Memory B cell (primary cell): ENCODE data around the gene WRAP73.

Source experiments
- ATAC-seq: fragments of 150-1000 bp; cut with Tn5 transposase; 2 replicates; pipeline ENCODE4 v1.10.0; 2021; ENCODE audit warnings: low read depth, mild to moderate bottlenecking, moderate library complexity
- DNase-seq, 2 donors: peaks; one replicate each; pipeline ENCODE4 v3.0.0; 2022; ENCODE audit warnings: low spot score in 2 of 2
- H3K27ac Mint-ChIP-seq: one replicate; pipeline ENCODE4 v1.8.0; 2022; ENCODE audit warnings: mild to moderate bottlenecking, moderate library complexity, mixed read lengths
- H3K27me3 Mint-ChIP-seq: one replicate; pipeline ENCODE4 v1.8.0; 2022; ENCODE audit warnings: mixed read lengths
- H3K36me3 Mint-ChIP-seq: one replicate; pipeline ENCODE4 v1.8.0; 2022; ENCODE audit warnings: mild to moderate bottlenecking, mixed read lengths
- H3K4me1 Mint-ChIP-seq: one replicate; pipeline ENCODE4 v1.8.0; 2022; ENCODE audit warnings: mixed read lengths
- H3K4me3 Mint-ChIP-seq: one replicate; pipeline ENCODE4 v1.8.0; 2022; ENCODE audit warnings: mild to moderate bottlenecking, moderate library complexity, mixed read lengths
- H3K9me3 Mint-ChIP-seq: one replicate; pipeline ENCODE4 v1.8.0; 2022; ENCODE audit warnings: mixed read lengths

WRAP73 gene

DNA sequence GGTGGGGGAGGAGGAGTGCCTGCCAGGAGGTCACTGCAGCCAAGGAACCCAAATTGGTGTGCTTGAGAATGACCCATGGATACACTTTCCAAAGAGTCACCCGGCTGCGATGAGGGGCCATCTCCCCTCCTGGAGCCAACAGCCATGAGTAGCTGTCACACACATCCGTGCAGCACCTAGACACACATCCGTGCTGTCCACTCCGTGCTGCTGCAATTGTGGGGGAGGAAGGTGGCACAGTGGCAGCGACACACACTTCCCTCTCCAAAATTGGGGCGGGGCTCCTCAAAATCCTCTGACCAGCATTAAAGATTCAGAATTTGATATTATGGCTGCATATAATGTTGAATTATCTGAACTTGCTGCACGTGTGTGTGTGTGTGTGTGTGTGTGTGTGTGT, 18.2 kb upstream of the WRAP73 start:
- Mint-ChIP-seq H3K4me3 (peak overlapping the region; percentile 46), H3K4me1 (peaks cover 50% of the 10 kb centered on the region)

DNA sequence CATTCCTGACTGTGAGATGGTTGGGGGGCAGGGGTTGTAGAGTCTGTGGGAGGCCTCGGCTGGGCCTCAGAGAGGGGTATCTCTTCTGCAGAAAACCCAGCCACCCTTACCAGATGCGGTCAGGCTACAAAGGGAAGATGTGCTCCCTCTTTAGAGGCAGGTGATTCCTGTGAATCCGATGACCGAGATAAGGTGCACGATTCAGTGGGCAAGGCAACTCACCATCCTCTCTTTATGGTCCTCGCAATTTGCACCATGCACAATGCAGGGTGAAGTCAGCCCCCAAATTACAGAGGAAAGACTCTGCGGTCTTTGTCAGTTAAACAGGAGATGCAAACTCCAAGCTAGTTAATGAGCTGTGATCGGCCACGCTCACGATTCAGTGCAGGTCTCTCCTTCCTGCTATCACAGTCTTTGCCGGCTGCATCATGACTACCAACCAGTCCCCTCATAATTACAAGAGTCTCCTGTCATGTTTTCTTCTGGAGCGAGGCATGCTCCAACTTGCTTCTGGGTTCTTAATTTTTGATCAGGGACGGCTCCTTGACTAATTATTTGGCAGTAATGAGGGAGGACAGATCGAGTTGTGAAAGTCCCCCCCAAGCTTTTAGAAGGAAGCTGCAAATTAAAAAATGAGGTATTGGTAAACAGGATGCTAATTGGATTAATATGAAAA, 14.9 kb upstream of the WRAP73 start:
- Mint-ChIP-seq H3K4me1 (peaks cover 35% of the 10 kb centered on the region), H3K27me3 (no peaks in the 10 kb centered on the region), H3K36me3 (no peaks in the 10 kb centered on the region), H3K4me3 (peak overlapping the region; percentile 61), H3K9me3 (no peaks in the 10 kb centered on the region), H3K27ac (peak overlapping the region; percentile 94)
- no peak for ATAC-seq
- no peak for DNase-seq

More for the DNA sequence above, 18.2 kb upstream of the WRAP73 start:
- no peak for DNase-seq
- Mint-ChIP-seq H3K9me3 (no peaks in the 10 kb centered on the region), H3K27me3 (no peaks in the 10 kb centered on the region), H3K27ac (peak overlapping the region; percentile 94), H3K36me3 (no peaks in the 10 kb centered on the region)
- no peak for ATAC-seq

DNA sequence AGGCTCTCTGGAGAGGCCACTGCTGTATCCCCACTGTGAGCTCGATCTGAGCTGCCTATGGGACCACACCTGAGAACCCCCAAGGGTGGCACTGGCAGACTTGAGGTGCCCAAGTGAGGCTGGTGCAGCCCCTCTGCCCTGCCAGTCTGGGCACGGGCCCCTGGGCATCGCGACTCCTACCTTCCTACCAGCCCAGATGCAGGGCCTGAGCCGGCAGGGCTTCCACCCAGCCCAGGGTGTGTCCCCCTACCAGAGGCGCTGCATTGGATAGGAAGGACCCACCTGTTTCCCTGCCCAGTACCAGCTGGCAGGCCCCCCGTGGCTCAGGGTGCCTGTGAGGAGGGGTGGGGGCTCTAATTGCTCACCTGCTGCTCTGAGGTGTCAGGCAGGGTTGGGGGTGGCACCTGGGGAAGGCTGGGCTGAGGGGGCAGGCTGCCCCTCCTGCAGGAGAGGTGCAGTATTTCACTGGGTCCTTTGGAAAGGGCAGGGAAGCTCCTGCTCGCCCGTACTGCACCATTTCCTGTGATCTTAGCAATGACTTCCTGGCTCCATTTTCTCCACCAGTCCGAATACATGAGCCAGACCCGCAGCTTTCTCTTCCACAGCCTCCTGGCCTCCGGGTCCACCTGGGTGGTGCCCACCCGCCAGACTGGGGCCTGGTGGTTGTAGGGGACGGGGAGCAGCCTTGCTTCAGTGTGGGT, 14.2 kb upstream of the WRAP73 start:
- DNase-seq (no peak), ATAC-seq (no peak)
- Mint-ChIP-seq H3K4me1 (peaks cover 35% of the 10 kb centered on the region), H3K27me3 (no peaks in the 10 kb centered on the region), H3K36me3 (no peaks in the 10 kb centered on the region), H3K27ac (peak overlapping the region; percentile 94), H3K4me3 (peak overlapping the region; percentile 61), H3K9me3 (no peaks in the 10 kb centered on the region)

DNA sequence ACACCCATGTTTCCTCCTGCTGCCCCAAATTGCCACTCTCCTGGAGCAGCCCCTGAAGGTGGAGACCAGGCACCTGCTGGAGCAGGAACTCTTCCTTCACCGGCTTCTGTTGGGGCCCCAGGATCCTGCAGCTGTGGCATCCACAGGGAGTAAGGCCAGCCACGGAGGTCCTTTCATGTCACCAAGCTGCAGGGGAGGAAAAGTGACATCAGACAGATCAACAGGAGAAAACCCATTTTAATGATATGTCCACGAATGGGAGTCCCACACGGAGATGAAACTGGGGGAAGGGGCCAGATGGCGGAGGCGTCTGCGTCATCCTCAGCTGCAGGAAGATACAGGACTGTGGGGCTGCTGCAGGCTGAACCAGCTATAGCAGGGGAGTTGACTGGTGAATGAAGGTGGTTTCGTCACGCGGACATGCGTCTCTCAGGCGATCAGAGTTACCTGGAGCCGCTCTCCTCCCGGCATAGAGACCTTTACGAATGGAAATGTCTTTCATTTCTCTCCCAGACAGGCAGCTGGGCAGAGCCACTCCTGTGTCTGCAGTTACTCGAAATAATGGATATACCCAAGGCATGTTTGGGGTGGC, 12.3 kb upstream of the WRAP73 start:
- ATAC-seq (no peak), DNase-seq (no peak)
- H3K36me3 Mint-ChIP-seq: no peaks in the 10 kb centered on the region
- H3K27ac Mint-ChIP-seq: no peak overlapping the region
- no peaks in the 10 kb centered on the region for H3K9me3 Mint-ChIP-seq
- H3K4me1 Mint-ChIP-seq: peaks cover 24% of the 10 kb centered on the region
- H3K4me3 Mint-ChIP-seq: no peak overlapping the region
- H3K27me3 Mint-ChIP-seq: no peaks in the 10 kb centered on the region

DNA sequence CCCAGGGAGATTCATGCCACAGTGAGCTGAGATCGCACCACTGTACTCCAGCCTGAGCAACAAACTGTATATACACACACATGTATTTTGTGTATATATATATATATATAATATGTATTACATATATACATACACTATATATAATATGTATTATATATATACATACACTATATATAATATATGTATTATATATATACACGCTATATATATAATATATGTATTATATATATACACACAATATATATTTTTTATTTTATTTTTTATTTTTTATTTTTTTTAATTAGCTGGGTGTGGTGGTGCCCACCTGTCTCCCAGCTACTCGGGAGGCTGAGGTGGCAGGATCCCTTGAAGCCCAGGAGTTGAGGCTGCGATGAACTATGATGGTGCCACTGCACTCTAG, 11.7 kb upstream of the WRAP73 start:
- Mint-ChIP-seq H3K4me3 (no peak overlapping the region), H3K4me1 (peaks cover 19% of the 10 kb centered on the region), H3K27me3 (no peaks in the 10 kb centered on the region), H3K9me3 (no peaks in the 10 kb centered on the region), H3K36me3 (no peaks in the 10 kb centered on the region), H3K27ac (no peak overlapping the region)
- ATAC-seq (no peak), DNase-seq (no peak)

DNA sequence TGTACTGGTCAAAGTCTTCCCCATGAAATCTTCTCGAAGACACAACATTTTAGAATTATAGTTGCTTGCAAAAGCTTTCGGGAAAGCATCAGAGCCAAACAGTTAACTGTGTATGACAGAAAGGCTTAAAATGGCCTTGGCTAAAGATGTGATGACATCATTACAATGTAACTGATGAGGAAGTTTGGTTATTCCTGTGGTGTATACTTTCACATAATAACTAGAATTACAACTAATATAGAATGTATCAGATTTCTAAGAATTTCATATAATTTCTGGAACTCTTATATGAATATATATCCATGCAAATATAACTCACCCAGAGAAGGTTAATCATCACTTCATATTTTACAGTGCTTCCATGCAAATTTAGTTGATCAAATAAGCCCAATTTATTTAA, 10.8 kb upstream of the WRAP73 start:
- no peak for ATAC-seq
- H3K36me3 Mint-ChIP-seq: no peaks in the 10 kb centered on the region

DNA sequence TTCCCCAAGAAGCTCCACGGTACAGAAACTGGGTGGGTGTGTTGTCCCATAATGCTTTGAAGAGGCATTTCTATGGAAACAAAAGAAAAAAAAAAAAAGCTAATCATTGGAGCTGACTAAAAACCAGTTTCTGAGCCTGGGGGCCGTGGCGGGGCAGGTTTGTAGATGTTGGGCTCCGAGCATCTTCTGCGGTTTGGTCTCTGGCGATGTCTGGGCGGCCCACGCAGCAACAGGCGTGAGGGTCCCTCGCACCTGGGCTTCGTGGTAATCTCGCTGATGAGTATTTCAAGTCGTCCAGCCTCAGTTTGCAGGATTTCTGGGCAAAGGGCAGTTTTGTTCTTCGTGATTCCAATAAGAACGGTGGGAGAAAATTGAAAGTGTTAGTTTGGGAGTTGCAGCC, 9.2 kb upstream of the WRAP73 start:
- peaks cover 2% of the 10 kb centered on the region for H3K27me3 Mint-ChIP-seq
- H3K27ac Mint-ChIP-seq: no peak overlapping the region
- ATAC-seq (no peak), DNase-seq (no peak)
- peaks cover 11% of the 10 kb centered on the region for H3K4me1 Mint-ChIP-seq
- H3K36me3 Mint-ChIP-seq: no peaks in the 10 kb centered on the region
- H3K4me3 Mint-ChIP-seq: no peak overlapping the region
- no peaks in the 10 kb centered on the region for H3K9me3 Mint-ChIP-seq

More for the DNA sequence above, 10.8 kb upstream of the WRAP73 start:
- peaks cover 20% of the 10 kb centered on the region for H3K4me1 Mint-ChIP-seq
- H3K27me3 Mint-ChIP-seq: no peaks in the 10 kb centered on the region
- H3K4me3 Mint-ChIP-seq: no peak overlapping the region
- H3K27ac Mint-ChIP-seq: no peak overlapping the region
- H3K9me3 Mint-ChIP-seq: no peaks in the 10 kb centered on the region
- no peak for DNase-seq

DNA sequence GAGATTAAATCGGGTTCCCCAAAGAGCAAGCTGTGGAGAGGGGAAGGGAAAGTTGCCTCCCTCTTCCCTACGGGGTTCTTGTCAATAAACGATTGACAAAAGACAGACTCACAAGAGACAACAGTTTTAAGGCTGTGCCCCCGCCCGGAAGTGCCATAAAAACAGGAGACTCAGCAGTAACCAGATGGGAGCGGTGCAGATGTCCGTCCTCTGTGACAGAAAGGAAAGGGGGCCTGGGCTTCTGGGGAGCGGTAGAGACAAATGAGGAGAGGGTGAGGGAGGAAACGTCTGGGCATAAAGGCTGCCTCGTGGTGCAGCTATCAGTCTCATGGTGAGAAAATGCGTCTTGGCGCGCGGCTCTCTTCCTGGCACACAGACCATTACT, 8.3 kb upstream of the WRAP73 start:
- Mint-ChIP-seq H3K27ac (no peak overlapping the region), H3K9me3 (no peaks in the 10 kb centered on the region), H3K36me3 (no peaks in the 10 kb centered on the region), H3K4me3 (no peak overlapping the region), H3K27me3 (peaks cover 6% of the 10 kb centered on the region), H3K4me1 (peaks cover 13% of the 10 kb centered on the region)
- DNase-seq: no peak
- ATAC-seq: no peak

DNA sequence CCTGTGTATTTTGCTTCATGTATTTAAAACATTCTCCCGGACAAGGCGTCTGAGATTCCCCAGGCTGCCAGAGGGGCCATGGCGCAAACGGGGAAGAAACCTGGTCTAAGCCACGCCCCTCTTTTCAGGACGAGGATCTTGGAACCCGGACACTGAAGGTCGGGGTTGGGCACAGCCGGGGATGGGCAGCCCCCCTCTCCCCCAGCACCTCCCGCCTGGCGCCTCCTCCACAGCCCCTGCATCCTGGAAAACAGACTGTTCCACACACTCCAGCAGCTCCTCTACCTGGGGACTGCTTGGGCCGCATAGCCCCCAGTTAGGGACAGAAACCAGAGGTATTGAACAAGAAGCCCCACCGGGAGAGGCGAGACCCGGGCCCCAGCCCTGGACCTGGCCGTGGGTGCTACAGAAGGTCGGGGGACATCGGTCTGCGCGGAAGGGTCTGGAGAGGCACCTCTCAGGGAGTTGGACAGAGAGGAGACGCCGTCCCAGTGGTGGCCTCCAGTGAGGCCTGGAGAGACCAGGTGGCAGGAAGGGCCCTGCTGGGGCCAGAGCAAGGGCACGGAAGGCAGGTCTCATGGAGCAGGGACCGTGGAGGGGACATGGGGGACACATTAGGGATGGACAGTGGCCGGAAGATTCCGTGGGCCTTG, 7.8 kb upstream of the WRAP73 start:
- ATAC-seq (no peak), DNase-seq (no peak)
- Mint-ChIP-seq H3K27ac (no peak overlapping the region), H3K27me3 (peaks cover 6% of the 10 kb centered on the region), H3K36me3 (no peaks in the 10 kb centered on the region), H3K4me3 (no peak overlapping the region), H3K9me3 (no peaks in the 10 kb centered on the region), H3K4me1 (peaks cover 13% of the 10 kb centered on the region)

DNA sequence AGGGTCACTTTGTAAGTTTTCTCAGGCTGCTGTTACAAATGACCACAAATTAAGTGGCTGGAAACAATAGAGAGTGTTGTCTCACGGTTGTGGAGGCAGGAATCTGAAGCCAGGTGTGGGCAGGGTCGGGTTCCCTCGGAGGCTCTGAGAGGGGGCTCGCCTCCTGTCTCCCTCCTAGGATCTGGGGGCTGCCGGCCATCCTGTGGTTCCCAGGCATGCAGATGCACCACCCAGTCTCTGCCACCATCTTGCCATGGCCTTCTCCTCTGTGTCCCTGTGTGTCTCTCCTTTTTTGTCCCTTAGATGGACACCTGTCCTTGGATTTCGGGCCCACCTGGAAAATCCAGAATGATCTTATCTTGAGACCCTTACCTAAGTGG, 7.2 kb upstream of the WRAP73 start:
- H3K4me1 Mint-ChIP-seq: peaks cover 13% of the 10 kb centered on the region
- H3K36me3 Mint-ChIP-seq: no peaks in the 10 kb centered on the region
- no peak overlapping the region for H3K4me3 Mint-ChIP-seq
- ATAC-seq (no peak), DNase-seq (no peak)
- H3K27ac Mint-ChIP-seq: peak overlapping the region; percentile 62
- no peaks in the 10 kb centered on the region for H3K9me3 Mint-ChIP-seq
- H3K27me3 Mint-ChIP-seq: peaks cover 6% of the 10 kb centered on the region

DNA sequence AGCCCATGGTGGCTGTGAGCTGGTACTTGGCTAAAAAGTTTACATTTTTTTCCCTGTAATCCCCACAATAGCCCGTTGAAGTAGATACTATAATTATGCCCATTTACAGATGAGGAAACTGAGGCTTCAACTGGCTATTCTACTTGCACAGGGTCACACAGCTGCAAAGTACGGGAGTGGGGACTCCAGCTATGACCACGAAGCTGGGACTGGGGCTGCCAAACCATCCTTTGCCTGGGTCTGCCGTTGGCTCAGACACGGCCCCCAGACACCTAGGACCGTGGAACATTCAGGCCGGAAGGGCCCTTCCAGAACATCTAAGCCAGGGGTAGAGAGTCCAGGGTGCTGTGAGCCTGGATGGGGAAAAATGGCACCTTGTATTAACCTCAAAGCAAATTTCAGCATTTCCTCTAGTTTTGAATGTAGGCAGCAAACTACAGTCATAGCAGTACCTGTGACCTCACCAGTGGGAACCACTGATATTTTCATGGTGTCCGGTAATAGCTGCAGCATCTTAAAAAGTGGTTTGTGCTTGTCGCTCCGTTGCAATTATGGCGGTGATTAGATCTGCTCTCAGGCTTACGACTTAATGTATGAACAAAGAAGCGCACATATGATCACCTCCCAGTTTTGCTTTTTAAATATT, 6.7 kb upstream of the WRAP73 start:
- ATAC-seq: peak; percentile 40
- Mint-ChIP-seq H3K27ac (peak overlapping the region; percentile 62), H3K4me3 (peak overlapping the region; percentile 77), H3K27me3 (peaks cover 6% of the 10 kb centered on the region), H3K9me3 (no peaks in the 10 kb centered on the region), H3K36me3 (no peaks in the 10 kb centered on the region), H3K4me1 (peaks cover 13% of the 10 kb centered on the region)
- DNase-seq: no peak

DNA sequence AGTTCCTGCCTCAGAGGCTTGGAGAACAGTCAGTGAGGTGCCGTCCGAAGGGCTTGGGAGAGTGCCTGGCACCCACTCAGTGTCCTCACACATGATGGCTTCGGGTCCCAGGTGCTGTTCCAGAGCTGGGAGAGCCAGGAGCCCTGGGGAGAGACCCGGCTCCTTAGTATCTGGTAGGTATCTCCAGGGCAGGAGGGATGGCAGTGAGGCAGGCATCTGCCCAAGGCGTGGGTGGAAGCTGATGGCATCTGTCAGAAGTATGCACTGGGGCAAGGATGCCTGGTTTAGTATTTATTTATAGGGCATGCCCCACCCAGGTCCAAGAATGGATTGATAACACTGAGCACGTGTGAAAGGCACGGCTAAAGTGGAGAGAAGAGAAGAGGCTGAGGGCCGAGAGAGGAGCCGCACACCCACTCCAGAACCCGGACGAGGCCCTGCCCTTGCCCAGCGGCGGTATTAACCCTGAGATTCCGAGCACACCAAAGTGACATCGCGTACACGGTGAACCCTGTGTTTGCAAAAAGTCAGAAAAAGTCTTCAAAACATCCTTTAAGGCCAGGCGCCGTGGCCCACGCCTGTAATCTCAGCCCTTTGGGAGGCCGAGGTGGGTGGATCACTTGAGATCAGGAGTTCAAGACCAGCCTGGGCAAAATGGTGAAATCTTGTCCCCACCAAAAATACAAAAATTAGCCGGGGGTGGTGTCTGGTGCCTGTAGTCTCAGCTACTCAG, 4.8 kb upstream of the WRAP73 start:
- H3K36me3 Mint-ChIP-seq: no peaks in the 10 kb centered on the region
- H3K27ac Mint-ChIP-seq: no peak overlapping the region
- peaks cover 20% of the 10 kb centered on the region for H3K4me1 Mint-ChIP-seq
- no peak for DNase-seq
- ATAC-seq: no peak
- H3K4me3 Mint-ChIP-seq: no peak overlapping the region
- no peaks in the 10 kb centered on the region for H3K9me3 Mint-ChIP-seq
- peaks cover 9% of the 10 kb centered on the region for H3K27me3 Mint-ChIP-seq

DNA sequence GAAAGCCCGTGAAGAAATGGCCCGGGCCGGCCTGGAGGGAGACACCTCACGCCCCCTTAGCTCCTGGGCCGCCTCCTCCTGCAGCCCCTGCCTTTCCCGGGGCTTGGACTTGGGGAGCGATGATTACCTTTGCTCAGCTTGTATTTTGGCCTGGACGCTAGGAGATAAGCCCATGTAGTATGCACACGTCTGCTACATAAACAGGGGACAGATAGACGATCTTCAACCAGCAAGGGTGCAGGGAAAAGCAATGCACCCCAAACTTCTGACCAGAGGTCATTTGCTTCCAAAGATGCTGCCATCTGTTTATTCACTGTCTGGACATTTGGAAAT, 3.3 kb upstream of the WRAP73 start:
- Mint-ChIP-seq H3K4me1 (peaks cover 22% of the 10 kb centered on the region), H3K36me3 (no peaks in the 10 kb centered on the region), H3K4me3 (peak overlapping the region; percentile 62), H3K9me3 (no peaks in the 10 kb centered on the region), H3K27ac (no peak overlapping the region), H3K27me3 (peaks cover 9% of the 10 kb centered on the region)
- ATAC-seq (no peak), DNase-seq (no peak)
